ENCODE data around the gene CIRBP.

CIRBP gene

DNA sequence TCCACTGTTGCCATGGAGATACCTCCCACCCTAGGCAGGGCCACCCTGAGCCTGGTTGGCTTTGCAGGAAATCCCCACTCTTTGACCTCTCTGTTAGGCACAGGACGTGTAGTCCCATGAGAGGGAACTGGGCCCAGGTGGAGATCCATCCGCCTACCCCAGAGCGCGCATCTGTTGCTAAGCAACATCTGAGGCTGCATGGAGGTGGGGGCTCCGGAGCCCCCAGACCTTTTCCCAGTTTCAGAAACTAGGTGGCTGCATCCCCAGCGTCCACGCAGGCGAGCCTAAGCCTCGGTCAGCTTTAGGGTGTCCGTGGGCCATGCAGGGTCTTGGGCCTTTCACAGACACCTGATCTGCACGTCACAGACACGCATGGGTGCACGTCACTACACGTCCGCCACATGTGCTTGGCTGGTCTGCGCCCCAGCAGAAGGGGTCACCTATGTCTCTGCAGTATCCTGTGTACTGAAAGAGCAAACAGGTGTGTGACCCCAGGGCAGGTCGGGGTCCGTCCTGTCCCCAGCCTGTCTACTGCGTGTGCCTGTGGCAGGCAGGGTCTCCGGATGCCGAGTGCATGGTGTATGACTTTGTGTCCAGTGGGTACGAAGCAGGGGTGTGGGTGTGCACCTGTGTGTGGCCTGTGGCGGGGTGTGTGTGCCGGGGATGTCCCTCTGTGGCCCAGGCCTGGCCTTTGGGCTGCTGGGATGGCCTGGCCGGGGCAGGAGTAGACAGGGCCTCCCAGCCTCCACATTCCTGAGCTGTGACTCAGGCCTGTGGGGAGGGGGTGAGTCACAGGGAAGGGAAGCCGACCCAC lies 4.1 kb upstream of the CIRBP start:
- no peak overlapping the region for H3K4me3 ChIP-seq (ENCODE audit: low read depth, low read length)
- TF ChIP-seq, protein P1, sequence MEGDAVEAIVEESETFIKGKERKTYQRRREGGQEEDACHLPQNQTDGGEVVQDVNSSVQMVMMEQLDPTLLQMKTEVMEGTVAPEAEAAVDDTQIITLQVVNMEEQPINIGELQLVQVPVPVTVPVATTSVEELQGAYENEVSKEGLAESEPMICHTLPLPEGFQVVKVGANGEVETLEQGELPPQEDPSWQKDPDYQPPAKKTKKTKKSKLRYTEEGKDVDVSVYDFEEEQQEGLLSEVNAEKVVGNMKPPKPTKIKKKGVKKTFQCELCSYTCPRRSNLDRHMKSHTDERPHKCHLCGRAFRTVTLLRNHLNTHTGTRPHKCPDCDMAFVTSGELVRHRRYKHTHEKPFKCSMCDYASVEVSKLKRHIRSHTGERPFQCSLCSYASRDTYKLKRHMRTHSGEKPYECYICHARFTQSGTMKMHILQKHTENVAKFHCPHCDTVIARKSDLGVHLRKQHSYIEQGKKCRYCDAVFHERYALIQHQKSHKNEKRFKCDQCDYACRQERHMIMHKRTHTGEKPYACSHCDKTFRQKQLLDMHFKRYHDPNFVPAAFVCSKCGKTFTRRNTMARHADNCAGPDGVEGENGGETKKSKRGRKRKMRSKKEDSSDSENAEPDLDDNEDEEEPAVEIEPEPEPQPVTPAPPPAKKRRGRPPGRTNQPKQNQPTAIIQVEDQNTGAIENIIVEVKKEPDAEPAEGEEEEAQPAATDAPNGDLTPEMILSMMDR (IDR thresholded peaks at IDR 0.05; ENCODE audit: borderline replicate concordance, insufficient read depth, low read depth, low read length) = no peak

DNA sequence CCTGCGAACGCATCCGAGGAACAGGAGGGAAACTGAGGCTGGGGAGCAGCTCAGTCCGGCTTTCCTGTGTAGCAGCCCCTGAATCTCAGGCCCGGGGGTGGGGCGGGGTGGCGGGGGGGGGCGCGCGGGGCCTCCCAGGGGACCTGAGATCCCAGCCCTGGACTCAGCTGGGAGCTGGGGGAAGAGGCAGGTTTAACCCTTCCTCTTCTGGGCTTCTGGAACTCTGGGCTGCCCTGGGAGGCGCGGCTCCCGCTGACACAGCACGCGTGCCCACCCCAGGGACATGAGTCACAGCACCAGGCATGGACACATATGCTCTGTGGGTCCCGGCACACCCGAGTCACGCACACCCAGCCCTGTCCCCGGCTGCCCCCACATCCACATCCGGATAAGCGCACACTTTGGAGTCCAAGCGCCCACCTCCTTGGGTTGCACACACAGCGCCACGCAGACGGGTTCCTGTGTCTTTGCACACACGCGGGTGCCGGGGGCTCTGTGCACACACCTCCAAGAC lies 3.5 kb upstream of the CIRBP start:
- TF ChIP-seq, protein P1 (IDR thresholded peaks at IDR 0.05; ENCODE audit: borderline replicate concordance, insufficient read depth, low read depth, low read length) = no peak
- H3K4me3 ChIP-seq (ENCODE audit: low read depth, low read length) = peak overlapping the region; percentile 44

DNA sequence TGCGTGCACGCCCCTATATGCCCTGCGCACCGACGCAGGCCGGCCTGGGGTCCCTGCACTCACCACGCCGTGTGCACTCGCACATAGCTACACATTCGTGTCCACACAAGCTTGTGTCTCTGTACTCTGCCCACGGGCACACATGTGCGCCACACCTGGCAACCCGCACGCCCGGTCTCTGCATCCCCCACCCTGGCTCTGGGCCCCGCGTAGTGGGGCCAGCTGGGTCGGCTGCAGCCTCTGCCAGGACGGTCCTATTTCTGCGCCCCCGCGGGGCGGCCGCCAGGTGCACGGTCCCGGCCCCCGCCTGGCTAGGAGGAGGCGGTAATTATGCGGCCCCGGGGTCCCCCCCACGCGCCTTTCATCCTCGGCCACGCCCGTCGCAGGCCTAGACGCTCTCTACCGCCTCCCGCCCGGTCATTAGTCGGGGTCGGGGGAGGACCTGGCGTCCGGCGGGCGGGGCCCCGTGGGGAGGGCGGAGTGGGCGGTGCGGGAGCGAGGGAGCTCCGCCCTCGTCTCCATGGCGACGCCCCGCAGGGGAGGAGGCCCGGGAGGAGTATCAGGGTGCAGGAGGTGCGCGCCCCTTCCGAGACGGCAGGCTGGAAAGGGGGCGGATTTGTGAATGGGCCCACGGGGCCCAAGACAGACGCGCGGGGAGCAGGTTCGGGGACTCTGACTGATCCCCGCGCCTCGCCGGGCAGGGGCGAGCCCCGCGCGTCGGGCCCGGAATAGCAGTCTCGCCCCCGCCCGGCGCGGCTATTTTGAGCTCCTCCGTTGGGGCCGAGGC lies 2.8 kb upstream of the CIRBP start:
- TF ChIP-seq, protein P1 (IDR thresholded peaks at IDR 0.05; ENCODE audit: borderline replicate concordance, insufficient read depth, low read depth, low read length) = 0 out of 2 replicates have a peak, but pooled peaks have one; percentile 16
- peak overlapping the region; percentile 44 for H3K4me3 ChIP-seq (ENCODE audit: low read depth, low read length)

DNA sequence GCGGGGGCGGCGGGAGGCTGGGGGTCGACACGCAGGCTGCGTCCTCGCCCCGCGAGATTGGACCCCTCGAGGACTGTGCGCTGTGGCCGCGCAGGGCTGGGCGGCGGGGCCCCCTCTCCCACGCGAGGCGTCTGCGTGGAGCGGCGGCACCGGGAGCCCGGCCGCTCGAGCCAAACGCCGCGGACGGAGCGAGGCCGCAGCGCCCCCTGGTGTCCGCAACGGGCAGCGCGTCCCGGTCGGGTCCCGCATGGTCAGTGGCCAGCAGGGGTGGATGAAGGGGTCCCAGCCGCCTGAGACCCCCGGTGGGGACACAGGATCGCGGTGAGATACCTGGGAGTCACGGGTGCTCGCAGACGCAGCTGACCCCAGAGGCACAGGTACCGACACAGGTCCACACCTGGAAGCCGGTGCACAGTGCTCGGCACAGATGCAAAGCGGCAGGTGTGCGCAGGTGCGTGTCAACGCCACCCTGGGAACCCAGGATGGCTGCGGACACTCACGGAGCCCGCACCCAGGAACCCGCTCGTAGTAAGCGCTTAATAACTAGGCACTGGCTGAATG lies 2.1 kb upstream of the CIRBP start:
- TF ChIP-seq, protein P1 (IDR thresholded peaks at IDR 0.05; ENCODE audit: borderline replicate concordance, insufficient read depth, low read depth, low read length) = peak; percentile 94
- H3K4me3 ChIP-seq (ENCODE audit: low read depth, low read length) = peak overlapping the region; percentile 44

DNA sequence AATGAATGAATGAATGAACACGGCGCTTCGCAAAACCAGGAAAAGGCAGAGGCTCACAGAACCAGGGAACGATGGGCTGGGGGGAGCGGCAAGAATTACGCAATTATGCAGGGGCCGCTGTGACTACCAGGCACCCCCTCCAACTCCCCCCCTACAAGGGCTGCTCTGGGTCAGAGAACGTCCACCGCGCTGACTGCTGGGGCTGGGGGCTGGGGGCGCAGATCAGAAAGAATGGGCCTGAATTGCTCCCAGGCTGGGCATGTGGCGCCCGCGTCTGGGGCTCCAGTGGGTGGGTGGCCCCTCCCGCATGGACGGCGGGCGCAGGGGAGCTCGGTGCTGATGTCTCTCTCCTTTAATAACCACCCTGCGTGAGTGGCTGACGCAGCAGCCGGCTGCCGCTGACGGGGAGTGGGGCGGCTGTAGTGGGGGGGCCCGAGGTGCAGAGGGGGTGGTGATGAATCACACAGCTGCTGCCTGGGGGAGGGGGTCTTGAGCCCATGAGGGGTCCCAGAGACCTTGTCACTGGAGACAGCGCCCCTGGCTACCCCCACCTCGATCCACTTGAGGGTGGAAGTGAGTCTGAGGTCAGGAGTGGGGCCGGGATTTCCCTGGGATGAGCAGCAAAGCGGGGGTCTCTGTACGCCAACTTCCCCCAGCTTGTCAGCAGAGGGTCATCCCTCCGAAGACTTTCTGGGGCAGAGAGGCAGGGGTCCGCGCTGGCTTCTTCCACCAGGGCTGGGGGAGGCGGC lies 1.5 kb upstream of the CIRBP start:
- peak overlapping the region; percentile 44 for H3K4me3 ChIP-seq (ENCODE audit: low read depth, low read length)
- TF ChIP-seq, protein P1 (IDR thresholded peaks at IDR 0.05; ENCODE audit: borderline replicate concordance, insufficient read depth, low read depth, low read length) = no peak

DNA sequence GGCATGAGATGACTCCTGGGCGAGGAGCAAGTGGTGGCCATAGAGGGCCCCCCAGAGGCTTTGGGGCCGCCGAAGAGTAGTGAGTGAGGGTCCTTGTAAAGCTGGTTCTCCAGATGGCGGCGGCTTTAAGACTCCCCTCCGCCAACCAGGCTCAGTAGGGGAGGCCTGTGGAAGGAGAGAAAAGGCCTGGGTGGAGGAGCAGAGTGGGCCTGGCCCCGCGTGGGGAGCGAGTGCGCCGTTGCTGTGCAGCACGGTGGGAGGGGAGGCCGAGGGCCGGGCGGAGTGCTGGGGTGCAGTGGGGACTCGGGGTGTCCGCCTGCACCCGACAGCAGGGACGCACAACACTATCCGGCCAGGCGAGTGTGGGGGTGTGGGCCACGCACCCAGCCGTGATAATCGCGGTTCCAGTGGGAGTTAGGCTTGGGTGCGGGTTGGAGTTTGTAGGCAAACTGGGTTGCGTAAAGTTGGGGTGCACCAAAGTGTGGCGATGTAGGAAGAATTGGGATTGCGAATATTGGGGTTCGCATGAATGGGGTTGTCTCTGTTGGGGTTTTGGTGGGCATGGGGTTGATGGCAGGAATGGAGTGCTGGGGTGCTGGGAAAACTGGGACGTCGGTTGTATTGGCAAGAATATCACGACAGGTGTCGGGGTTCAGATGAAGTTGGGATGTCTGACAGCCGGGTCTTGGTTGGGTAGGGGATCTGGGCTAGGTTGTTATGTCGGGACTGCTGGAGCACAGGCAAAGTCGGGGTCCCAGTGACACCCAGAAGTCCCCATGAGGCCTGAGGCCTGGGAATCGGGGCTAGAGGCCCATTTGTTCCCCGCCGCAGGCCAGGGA lies 687 bp upstream of the CIRBP start:
- TF ChIP-seq, protein P1 (IDR thresholded peaks at IDR 0.05; ENCODE audit: borderline replicate concordance, insufficient read depth, low read depth, low read length) = no peak
- no peak overlapping the region for H3K4me3 ChIP-seq (ENCODE audit: low read depth, low read length)

Measured in GM12875 (cell line).